GM13977 (cell line): ENCODE measurements around the gene CCL5.

Experiments used
- DNase-seq: peaks from one replicate; pipeline ENCODE4 v3.0.0; 2012; ENCODE audit warnings: low spot score
- CTCF ChIP-seq: IDR thresholded peaks from 2 replicates; pipeline ENCODE4 v1.5.1; 2012; ENCODE audit warnings: mild to moderate bottlenecking, control low read depth; ENCODE audit not compliant: insufficient read depth; ENCODE audit errors: extremely low read depth, missing control alignments
- in situ Hi-C: fragments of 300-500 bp; cut with MboI; formaldehyde crosslinking; loops from one replicate; pipeline ENCODE4 v1.12.0; 2022; ENCODE audit warnings: low sequenced_read_pairs, low pct_unique_long_range_greater_than_20kb, mixed read lengths, inconsistent platforms; ENCODE audit not compliant: unreplicated experiment

The CCL5 gene

DNA sequence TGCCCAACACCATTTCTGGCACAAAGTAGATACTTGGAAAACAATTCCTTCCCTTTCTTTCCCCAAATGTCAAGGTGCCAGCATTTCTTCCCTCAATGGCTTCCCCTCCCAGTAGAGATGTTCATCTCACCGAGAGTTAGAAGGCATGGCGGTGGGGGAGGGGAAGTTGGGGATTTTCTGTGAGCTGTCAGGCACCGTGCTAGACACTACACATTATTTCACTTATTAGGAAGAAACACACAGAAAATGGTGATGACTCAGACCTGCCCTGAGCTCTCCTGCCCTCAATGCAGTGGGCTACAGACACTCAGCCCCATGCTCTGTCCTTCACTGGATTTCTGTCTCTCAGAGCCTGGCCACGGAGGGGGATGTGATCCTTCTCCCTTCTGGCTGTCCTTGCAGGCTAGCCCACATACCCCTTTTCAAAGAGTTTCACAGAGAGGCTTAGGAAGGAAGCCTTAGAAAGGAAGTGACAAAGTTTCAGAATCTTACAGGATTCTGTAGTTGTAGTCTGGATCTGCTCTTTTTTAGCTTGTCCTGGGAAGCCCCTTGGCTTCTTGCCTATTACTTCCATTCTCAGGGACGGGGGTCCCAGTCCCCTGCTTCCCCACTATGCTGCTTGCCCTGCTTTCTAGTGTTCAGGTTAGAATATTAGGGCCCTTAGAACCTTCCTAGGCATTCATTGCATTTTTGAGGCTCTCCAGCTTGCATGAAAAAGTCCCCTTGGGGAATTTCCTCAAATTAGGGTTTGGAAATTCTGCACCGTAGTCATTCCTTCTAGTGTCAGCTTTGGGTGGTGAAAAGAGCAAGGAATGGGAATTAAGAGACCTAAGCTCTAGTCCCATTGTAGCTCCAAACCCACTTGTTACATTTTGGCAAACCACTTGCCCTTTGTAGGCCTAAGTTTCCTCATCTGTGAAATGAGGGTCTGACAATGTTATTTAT lies 12.2 kb upstream of the CCL5 start:
- TF ChIP-seq CTCF = no peak
- peak; percentile 62 for DNase-seq
- in situ Hi-C loops = no loop called here

DNA sequence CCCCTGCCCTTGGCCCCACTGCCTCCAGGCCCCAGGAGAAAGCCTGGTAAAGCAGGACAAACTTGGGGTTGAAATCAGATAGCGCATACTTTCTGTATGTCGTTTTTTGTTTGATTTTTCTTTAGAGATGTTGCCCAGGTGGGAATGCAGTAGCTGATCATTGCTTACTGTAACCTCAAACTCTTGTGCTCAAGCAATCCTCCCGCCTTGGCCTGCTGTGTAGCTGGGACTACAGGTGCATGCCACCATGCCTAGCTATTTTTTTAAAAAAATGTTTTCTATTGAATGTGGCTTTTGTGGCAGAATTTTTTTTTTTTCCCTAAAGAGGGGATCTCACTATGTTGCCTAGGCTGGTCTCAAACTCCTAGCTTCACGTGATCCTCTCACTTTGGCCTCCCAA lies 11.1 kb upstream of the CCL5 start:
- in situ Hi-C loops = no loop called here
- no peak for DNase-seq
- no peak for TF ChIP-seq CTCF

DNA sequence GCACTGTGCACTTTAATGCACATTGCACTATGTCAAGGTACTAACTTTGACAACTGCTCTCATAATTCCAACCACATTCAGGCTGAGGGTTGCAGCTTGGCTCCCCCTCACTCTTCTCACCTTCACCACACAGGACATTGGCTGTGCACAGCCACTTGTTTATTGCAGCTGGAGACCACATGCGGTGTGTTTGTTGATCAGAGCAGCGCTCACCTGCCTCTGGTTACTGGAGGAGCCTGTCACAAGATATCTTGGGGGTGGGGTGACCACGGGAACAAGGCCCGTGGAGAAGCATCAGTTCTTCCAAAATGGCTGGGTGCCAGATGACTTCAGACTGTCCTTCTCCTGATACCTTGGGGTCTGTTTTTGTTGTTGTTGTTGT lies 10.6 kb upstream of the CCL5 start:
- no peak for DNase-seq
- TF ChIP-seq CTCF = no peak
- in situ Hi-C loops = no loop called here

- no peak for TF ChIP-seq CTCF
- DNase-seq = no peak
- in situ Hi-C loops = no loop called here
These were observed 9.9 kb upstream of the CCL5 start for GRCh38 chr17:35889818-35890773.

GRCh38 chr17:35889241-35889640 lies 9.1 kb upstream of the CCL5 start:
- no peak for DNase-seq
- in situ Hi-C loops = no loop called here
- no peak for TF ChIP-seq CTCF

GRCh38 chr17:35878361-35878760 lies 1.8 kb downstream of the CCL5 start:
- in situ Hi-C loops = no loop called here
- TF ChIP-seq CTCF = no peak
- DNase-seq = no peak
